GM12874 (cell line): Measurements from ENCODE around the gene FGF1.

ENCODE experiments used
- CTCF ChIP-seq: IDR thresholded peaks from 2 replicates; pipeline ENCODE4 v1.5.1; 2011; ENCODE audit warnings: low read depth, mild to moderate bottlenecking, control low read depth, low read length, moderate library complexity; ENCODE audit not compliant: insufficient read depth

Gene FGF1

GRCh38 chr5:142568996-142569335, 116.9 kb downstream of the FGF1 start:
- no peak for TF ChIP-seq CTCF

DNA sequence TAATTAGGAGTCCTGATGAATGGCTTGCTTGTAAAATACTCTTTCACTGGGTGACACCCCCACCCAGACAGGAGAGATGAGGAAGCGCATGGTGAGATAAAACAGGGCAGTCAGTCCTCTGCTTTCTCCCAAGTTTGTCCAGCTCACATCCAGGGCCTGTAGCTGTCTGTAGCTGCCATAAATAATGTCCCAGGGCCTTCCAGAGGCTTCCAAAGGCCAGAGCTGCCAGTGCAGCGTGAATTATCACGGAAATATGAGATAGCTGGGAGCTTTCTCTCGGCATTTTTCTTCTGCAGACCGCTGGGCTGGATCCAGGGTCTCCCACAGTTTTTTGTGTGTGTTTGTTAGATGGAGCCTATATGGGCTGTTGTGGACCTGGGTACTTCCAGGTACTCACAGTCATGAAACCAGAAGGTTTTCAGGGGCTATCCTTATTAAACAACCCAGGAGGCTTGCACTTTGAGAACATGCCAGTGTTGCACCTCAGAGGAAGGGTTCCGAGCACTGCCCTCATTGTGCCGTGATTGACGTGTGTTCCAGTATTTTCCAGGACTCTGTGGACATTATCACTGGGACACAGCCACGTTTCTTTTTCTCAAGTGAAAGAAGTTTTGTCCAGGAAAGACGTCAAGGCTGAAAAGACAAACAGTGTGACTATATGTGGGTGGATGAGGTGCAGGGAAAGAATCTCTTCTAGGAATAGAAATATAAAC, 117.5 kb downstream of the FGF1 start:
- TF ChIP-seq CTCF = no peak

DNA sequence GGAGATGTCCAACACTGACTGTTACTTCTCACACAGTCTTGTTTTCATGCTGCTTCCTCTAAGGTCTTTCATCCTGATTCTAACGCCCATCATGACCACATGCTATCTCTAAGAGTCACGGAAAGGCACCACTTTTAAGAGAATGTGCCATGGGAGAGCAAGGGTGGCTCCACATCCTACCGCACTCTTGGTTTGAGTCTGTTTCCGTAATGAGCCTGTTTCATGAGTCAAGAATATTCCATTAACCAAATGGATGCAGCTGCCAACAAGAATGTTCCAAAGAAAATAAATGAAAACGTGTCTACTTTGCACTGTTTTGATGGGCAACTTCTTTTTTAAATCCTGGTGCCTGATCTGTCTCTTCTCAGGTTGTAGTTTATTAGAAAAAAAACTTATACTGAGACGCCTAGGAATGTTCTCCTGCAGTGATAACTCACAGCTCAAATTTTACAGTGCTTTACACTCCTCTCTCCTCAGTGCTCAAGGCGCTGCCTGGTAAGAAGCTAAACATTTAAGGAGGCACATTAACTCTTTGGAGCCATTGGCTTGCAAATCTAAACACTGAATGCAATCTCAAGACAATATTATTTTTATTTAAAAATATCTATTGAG, 124.3 kb downstream of the FGF1 start:
- no peak for TF ChIP-seq CTCF

DNA sequence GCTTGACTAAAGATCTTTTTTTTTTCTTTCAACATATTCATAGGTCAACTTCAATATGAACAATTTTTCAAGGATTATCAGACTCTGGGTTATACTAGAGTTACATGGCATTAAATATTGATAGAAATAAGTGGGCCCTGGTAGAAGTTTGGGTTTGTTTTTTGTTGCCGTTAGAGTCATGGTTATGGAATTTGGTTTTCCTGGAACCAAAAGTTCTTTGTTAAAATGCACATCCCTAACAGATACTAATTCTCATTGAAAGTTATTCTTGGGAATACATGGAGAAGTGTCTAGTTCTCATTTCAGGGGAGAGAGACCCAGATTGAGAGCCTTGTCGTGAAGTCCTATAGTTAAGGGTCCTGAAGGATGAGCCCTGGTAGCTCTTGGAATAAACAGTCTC, 124.9 kb downstream of the FGF1 start:
- TF ChIP-seq CTCF = no peak

DNA sequence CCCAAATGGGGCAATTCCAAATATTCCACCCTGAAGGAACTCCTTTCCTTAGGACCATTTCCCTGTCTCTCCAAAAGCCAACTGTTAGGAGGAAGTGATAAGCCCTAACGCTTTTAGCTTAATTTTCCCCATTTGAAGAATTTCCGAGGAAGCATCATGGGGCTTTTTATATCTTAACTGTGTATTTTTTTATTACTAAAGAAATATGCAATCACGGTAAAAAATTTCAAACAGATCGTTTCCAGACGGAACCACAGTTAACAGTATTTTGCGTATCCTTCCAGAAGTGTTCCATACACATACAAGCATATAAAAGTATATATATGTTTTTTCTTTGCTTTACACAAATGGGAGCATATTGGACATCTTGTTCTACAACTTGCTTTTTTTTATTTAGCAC, 133.8 kb downstream of the FGF1 start:
- no peak for TF ChIP-seq CTCF

DNA sequence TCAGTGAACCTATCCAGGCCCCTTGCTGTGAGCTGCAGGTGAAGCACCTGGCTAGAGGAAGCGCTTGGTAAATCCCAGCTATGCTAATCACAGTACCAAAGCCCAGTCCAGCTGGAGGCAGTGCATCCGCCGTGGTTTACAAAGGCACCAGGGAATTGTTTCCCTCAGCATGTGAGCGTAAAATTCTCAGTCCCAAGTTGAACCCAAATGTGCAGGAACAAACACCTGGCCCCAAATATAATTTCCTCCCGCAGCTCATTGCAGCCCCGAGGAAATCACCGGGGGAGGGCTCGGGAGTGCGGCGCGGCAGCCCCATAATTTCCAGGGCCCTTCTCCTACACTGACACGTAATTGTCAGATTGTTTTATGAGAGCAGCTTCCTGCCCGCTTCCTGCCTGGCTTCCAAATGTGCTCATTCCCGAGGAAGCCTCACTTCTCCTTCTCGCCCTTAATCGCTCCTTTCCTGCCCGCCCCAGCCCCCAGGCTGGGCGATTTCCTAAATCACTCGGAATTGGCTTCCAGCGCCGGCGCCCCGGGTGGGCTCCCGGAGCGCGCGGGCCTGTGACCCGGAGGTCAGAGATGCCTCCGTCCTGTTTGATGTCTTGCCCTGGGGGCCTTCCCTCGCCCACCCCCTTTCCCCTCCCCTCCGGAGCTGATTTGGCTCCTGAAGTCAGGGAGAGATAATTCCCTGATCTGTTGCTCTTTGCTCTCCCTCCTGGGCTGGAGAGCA, 134.4 kb downstream of the FGF1 start:
- no peak for TF ChIP-seq CTCF

GRCh38 chr5:142550471-142550870, 135.4 kb downstream of the FGF1 start:
- TF ChIP-seq CTCF = no peak
